ENCODE measurements around the gene MS4A7.

The MS4A7 gene

GRCh38 chr11:60378354-60378753, at the start of gene MS4A7:
Gene MS4A7, plus strand, starts transcription at chr11:60378532. Its CDS starts 4,610 bp downstream, at chr11:60383142.
- Histone ChIP-seq H3K4me3 (ENCODE audit: low read depth, low read length) (no peak within 1 kb of the TSS), H3K27ac (ENCODE audit: low read depth, low read length) (no peak within 1 kb of the TSS), H3K4me1 (ENCODE audit: control insufficient read depth, insufficient read depth, low read length) (no peaks in the 10 kb centered on the region), H3K9ac (ENCODE audit: low read depth, low read length) (no peak within 1 kb of the TSS), H3K9me3 (ENCODE audit: control insufficient read depth, insufficient read depth, low read length) (peaks cover 4% of the 10 kb centered on the region; the same call in 1 of the 2 replicates), H3K27me3 (ENCODE audit: control insufficient read depth, insufficient read depth, low read length) (no peaks in the 10 kb centered on the region), H3K36me3 (ENCODE audit: control insufficient read depth, insufficient read depth, low read length) (no peaks in the 10 kb centered on the region)

- Histone ChIP-seq H3K4me3 (ENCODE audit: low read depth, low read length) (no peak overlapping the region), H3K36me3 (ENCODE audit: control insufficient read depth, insufficient read depth, low read length) (no peaks in the 10 kb centered on the region), H3K27ac (ENCODE audit: low read depth, low read length) (no peak overlapping the region), H3K4me1 (ENCODE audit: control insufficient read depth, insufficient read depth, low read length) (no peaks in the 10 kb centered on the region), H3K9ac (ENCODE audit: low read depth, low read length) (no peak overlapping the region), H3K27me3 (ENCODE audit: control insufficient read depth, insufficient read depth, low read length) (no peaks in the 10 kb centered on the region), H3K9me3 (ENCODE audit: control insufficient read depth, insufficient read depth, low read length) (no peaks in the 10 kb centered on the region)
Measured at GRCh38 chr11:60332846-60333245, 45.5 kb upstream of the MS4A7 start.

GRCh38 chr11:60334005-60334620, 44.2 kb upstream of the MS4A7 start:
- no peak overlapping the region for H3K9ac ChIP-seq (ENCODE audit: low read depth, low read length)
- H3K9me3 ChIP-seq (ENCODE audit: control insufficient read depth, insufficient read depth, low read length): 0 out of 2 replicates have a peak, but pooled peaks cover 1% of the 10 kb centered on the region
- no peaks in the 10 kb centered on the region for H3K36me3 ChIP-seq (ENCODE audit: control insufficient read depth, insufficient read depth, low read length)
- H3K27me3 ChIP-seq (ENCODE audit: control insufficient read depth, insufficient read depth, low read length): no peaks in the 10 kb centered on the region
- H3K4me1 ChIP-seq (ENCODE audit: control insufficient read depth, insufficient read depth, low read length): no peaks in the 10 kb centered on the region
- H3K27ac ChIP-seq (ENCODE audit: low read depth, low read length): no peak overlapping the region
- H3K4me3 ChIP-seq (ENCODE audit: low read depth, low read length): no peak overlapping the region

GRCh38 chr11:60336767-60337391, 41.5 kb upstream of the MS4A7 start:
- Histone ChIP-seq H3K27me3 (ENCODE audit: control insufficient read depth, insufficient read depth, low read length) (no peaks in the 10 kb centered on the region), H3K9me3 (ENCODE audit: control insufficient read depth, insufficient read depth, low read length) (0 out of 2 replicates have a peak, but pooled peaks cover 4% of the 10 kb centered on the region), H3K27ac (ENCODE audit: low read depth, low read length) (no peak overlapping the region), H3K4me3 (ENCODE audit: low read depth, low read length) (no peak overlapping the region), H3K36me3 (ENCODE audit: control insufficient read depth, insufficient read depth, low read length) (no peaks in the 10 kb centered on the region), H3K4me1 (ENCODE audit: control insufficient read depth, insufficient read depth, low read length) (no peaks in the 10 kb centered on the region), H3K9ac (ENCODE audit: low read depth, low read length) (no peak overlapping the region)

DNA sequence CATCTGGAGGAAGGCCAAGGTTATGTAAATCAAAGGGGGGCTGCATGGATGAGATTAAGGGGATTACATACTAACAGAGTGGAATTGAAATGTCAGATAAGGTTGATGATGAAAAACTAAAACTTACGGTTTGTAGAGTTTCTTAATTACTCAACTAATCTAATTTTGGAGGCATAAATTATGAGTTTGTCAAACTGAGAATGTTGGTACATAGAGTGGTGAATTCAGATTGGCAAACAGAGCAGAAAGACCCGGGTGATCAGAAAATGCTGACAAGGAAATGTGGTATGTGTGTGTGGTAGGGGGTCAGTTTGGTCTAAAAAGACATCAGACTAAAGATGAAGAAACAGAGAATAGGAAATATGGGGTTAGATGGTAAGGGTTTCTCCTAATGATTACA, 40.3 kb upstream of the MS4A7 start:
- Histone ChIP-seq H3K9ac (ENCODE audit: low read depth, low read length) (no peak overlapping the region), H3K36me3 (ENCODE audit: control insufficient read depth, insufficient read depth, low read length) (no peaks in the 10 kb centered on the region), H3K4me1 (ENCODE audit: control insufficient read depth, insufficient read depth, low read length) (no peaks in the 10 kb centered on the region), H3K27me3 (ENCODE audit: control insufficient read depth, insufficient read depth, low read length) (no peaks in the 10 kb centered on the region), H3K9me3 (ENCODE audit: control insufficient read depth, insufficient read depth, low read length) (0 out of 2 replicates have a peak, but pooled peaks cover 4% of the 10 kb centered on the region), H3K27ac (ENCODE audit: low read depth, low read length) (no peak overlapping the region), H3K4me3 (ENCODE audit: low read depth, low read length) (no peak overlapping the region)

DNA sequence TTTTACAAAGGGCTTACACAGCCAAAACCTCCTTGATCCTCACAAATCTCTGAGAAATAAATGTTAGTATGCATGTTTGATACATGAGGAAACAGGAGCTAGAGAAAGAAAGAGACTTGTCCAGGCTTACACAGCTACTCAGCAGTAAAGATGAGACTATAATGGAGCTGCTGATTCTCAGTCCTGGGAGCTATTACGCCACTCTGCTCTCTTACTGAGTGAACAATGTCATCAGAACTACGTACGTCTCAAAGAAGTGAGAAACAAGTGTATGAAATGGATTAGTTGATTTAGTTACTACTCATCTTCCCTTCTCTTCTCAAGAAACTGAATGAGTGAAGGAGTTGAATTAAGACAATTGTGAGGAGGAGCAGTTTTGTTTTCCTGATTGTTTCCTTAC, 39.0 kb upstream of the MS4A7 start:
- no peaks in the 10 kb centered on the region for H3K27me3 ChIP-seq (ENCODE audit: control insufficient read depth, insufficient read depth, low read length)
- H3K4me1 ChIP-seq (ENCODE audit: control insufficient read depth, insufficient read depth, low read length): no peaks in the 10 kb centered on the region

DNA sequence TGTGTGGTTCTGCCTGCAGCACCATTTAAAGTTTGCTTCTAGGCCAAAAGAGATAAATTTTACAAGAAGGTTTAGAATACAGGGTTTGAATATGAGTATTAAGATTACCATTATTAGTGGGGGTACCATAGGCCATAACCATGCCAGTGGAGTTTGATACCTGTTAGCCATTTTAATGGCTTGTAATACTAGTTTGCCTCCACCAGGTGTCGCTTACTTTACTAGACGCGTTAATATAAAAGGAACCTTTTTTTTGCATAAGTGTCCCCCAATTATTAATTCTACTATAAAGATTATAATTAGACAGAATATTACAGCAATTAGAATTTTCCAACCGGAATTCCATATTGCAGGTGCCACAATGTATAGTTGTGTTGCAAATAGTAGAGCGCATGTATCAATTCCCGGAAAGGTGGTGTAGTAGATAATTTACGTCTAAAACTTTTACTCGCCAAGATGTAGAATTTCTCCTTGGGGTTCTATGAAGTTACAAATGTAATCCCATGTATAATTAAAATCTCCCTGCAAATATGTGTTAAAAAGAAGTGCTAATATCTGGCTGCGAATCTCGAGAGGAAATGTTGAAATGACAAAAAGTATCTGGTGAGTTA, 35.1 kb upstream of the MS4A7 start:
- no peak overlapping the region for H3K9ac ChIP-seq (ENCODE audit: low read depth, low read length)

More for the DNA sequence above, 39.0 kb upstream of the MS4A7 start:
- Histone ChIP-seq H3K9ac (ENCODE audit: low read depth, low read length) (no peak overlapping the region), H3K4me3 (ENCODE audit: low read depth, low read length) (no peak overlapping the region), H3K9me3 (ENCODE audit: control insufficient read depth, insufficient read depth, low read length) (0 out of 2 replicates have a peak, but pooled peaks cover 4% of the 10 kb centered on the region), H3K27ac (ENCODE audit: low read depth, low read length) (no peak overlapping the region), H3K36me3 (ENCODE audit: control insufficient read depth, insufficient read depth, low read length) (no peaks in the 10 kb centered on the region)

GRCh38 chr11:60344146-60344545, 34.2 kb upstream of the MS4A7 start:
- H3K4me3 ChIP-seq (ENCODE audit: low read depth, low read length): no peak overlapping the region
- no peaks in the 10 kb centered on the region for H3K36me3 ChIP-seq (ENCODE audit: control insufficient read depth, insufficient read depth, low read length)
- no peaks in the 10 kb centered on the region for H3K4me1 ChIP-seq (ENCODE audit: control insufficient read depth, insufficient read depth, low read length)
- H3K27me3 ChIP-seq (ENCODE audit: control insufficient read depth, insufficient read depth, low read length): no peaks in the 10 kb centered on the region
- H3K27ac ChIP-seq (ENCODE audit: low read depth, low read length): no peak overlapping the region
- 0 out of 2 replicates have a peak, but pooled peaks cover 2% of the 10 kb centered on the region for H3K9me3 ChIP-seq (ENCODE audit: control insufficient read depth, insufficient read depth, low read length)
- H3K9ac ChIP-seq (ENCODE audit: low read depth, low read length): no peak overlapping the region

More for the DNA sequence above, 35.1 kb upstream of the MS4A7 start:
- Histone ChIP-seq H3K9me3 (ENCODE audit: control insufficient read depth, insufficient read depth, low read length) (0 out of 2 replicates have a peak, but pooled peaks cover 4% of the 10 kb centered on the region), H3K27ac (ENCODE audit: low read depth, low read length) (no peak overlapping the region), H3K36me3 (ENCODE audit: control insufficient read depth, insufficient read depth, low read length) (no peaks in the 10 kb centered on the region), H3K27me3 (ENCODE audit: control insufficient read depth, insufficient read depth, low read length) (no peaks in the 10 kb centered on the region), H3K4me3 (ENCODE audit: low read depth, low read length) (no peak overlapping the region), H3K4me1 (ENCODE audit: control insufficient read depth, insufficient read depth, low read length) (no peaks in the 10 kb centered on the region)

GRCh38 chr11:60345489-60345888, 32.8 kb upstream of the MS4A7 start:
- no peak overlapping the region for H3K4me3 ChIP-seq (ENCODE audit: low read depth, low read length)
- no peaks in the 10 kb centered on the region for H3K27me3 ChIP-seq (ENCODE audit: control insufficient read depth, insufficient read depth, low read length)
- no peaks in the 10 kb centered on the region for H3K36me3 ChIP-seq (ENCODE audit: control insufficient read depth, insufficient read depth, low read length)
- peaks cover 3% of the 10 kb centered on the region for H3K9me3 ChIP-seq (ENCODE audit: control insufficient read depth, insufficient read depth, low read length)
- H3K4me1 ChIP-seq (ENCODE audit: control insufficient read depth, insufficient read depth, low read length): no peaks in the 10 kb centered on the region
- no peak overlapping the region for H3K9ac ChIP-seq (ENCODE audit: low read depth, low read length)
- no peak overlapping the region for H3K27ac ChIP-seq (ENCODE audit: low read depth, low read length)

- H3K9me3 ChIP-seq (ENCODE audit: control insufficient read depth, insufficient read depth, low read length): peaks cover 3% of the 10 kb centered on the region
- H3K27ac ChIP-seq (ENCODE audit: low read depth, low read length): no peak overlapping the region
- no peaks in the 10 kb centered on the region for H3K4me1 ChIP-seq (ENCODE audit: control insufficient read depth, insufficient read depth, low read length)
- H3K27me3 ChIP-seq (ENCODE audit: control insufficient read depth, insufficient read depth, low read length): no peaks in the 10 kb centered on the region
- H3K36me3 ChIP-seq (ENCODE audit: control insufficient read depth, insufficient read depth, low read length): no peaks in the 10 kb centered on the region
- no peak overlapping the region for H3K9ac ChIP-seq (ENCODE audit: low read depth, low read length)
- H3K4me3 ChIP-seq (ENCODE audit: low read depth, low read length): no peak overlapping the region
Measured at GRCh38 chr11:60347084-60347797, 31.1 kb upstream of the MS4A7 start.

Data from HUES48 (cell line).